ENCODE results near the gene LGALS12.
"Not testable (repeated sequence)": the region's sequence is repeated elsewhere in the genome, so short reads cannot be mapped to it uniquely, and the experiment has no call there.

The LGALS12 gene

DNA sequence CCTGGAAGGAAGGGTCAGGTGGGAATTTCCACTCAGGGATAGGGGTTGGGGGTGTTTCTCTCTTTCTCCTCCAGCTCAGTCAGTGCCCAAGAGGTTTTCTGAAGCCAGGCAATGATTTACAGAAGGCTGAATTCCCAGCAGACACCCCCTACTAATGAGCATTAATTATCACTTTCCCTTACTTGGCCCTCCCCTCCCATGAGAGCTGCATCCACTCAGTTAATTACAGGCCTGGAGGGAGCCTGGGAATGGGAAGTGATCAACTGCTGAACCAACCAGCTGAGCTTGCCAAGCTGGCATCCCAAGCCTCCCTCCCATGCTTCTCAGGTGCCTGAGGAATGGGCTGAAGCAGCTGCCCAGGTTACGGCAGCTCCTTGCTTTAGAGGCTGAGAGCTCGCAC is 992 bp downstream of the LGALS12 start:
- no peak for FAIRE-seq

DNA sequence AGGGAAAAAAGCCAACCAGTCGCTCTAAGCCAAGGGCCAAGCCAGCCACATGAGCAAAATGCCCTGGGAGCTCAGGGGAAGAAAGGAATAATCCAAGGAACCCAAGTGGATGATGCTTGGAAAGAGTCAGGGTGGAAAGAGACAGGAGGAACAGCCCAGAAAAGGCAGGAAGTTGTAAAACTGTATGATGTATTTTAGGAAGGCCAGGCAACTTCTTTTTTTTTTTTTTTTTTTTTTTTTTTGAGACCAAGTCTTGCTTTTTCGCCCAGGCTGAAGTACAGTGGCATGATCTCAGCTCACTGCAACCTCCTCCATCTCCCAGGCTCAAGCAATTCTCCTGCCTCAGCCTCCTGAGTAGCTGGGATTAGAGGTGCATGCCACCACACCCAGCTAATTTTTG is 1.6 kb downstream of the LGALS12 start:
- FAIRE-seq, result no peak

DNA sequence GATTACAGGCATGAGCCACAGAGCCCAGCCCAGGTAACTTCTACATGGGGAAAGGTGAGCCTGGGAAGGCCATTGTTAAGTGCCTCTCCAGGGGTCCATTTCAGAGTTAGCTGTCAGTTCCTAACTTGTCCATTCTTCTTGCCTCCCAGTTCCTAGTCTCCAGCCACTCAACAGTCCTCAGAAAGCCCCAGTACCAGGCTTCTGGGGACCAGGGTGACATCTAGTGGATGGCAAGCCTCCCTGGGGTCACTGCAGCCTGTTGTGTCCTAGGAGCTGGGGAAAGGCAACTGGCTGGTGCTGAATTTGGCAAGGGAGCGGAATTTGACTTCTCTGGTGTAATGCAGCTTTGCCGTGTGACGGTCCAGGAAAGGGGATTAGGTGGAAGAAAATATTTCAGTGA is 2.1 kb downstream of the LGALS12 start:
- no peak for FAIRE-seq

DNA sequence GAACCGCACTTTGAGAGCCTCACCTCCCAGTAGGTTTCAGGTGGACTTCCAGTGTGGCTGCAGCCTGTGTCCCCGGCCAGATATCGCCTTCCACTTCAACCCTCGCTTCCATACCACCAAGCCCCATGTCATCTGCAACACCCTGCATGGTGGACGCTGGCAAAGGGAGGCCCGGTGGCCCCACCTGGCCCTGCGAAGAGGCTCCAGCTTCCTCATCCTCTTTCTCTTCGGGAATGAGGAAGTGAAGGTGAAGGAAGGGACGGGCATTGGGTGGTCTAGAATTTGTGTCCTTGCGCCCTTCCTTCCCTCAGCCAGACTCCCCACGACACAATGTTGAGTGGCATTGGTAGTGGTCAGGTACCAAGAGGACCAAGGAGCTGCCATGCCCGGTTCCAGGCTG is 2.9 kb downstream of the LGALS12 start:
- no peak for FAIRE-seq

DNA sequence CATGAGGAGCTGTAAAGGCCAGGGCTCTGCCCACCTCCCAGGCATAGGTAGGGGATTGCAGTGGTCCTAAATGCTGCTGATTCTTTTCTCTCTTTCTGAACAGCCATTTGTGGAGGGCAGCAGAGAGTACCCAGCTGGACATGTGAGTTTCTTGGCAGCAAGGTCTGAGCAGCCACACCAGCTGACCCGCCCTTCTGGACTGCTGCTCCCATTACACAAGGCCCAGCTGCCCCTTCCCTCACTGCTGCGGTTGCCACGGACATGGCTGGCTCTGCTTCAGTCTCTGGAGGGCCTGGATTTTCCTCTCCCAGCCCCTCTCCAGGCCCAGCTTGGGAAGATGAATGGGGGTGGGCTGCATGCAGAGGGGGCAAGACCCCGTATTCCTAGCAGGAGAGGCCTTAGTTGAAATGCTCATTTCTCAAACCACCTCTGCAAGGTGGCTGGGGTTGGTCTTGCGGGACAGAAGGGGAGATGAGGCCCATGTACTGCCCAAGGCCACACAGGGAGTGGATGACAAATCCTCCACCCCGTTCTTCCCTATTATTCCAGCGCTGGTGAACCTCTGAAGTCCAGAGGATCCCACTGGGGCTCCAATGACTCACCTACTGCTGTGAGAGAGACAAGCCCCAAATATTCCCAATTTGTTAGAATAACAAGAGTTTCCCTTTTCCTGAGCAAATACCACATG is 4.6 kb downstream of the LGALS12 start:
- no peak for FAIRE-seq

DNA sequence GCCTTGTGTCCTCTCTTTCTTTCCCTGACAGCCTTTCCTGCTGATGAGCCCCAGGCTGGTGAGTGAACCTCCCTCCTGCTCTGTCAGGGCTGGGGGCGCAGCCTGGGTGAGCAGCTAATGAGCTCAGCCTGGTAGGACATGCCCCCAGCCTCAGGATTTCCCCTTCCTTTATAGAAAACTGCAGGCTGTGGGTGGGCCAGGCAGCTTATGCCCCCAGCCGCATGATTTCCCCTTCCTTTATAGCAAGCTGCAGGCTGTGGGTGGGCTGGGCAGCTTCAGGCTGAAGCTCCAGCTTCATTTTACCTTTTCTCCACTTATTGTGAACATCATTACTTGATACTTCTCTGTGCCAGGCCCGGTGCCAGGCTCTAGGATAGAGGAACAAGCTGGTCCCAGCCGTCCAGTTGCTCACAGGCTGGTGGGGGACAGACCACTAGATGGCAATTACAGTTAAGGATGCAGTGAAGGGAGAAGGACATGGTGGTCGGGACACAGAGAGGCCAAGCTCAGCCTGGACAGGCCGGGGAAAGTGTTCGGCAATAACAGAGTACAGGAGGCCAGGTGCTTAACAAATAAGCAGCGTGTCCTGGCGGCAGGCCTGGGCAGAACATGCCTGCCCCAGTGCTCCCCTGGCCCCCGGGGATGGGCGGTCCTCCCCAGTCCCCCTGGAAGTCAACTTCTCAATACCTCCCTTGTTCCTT is 5.3 kb downstream of the LGALS12 start:
- FAIRE-seq, result no peak

DNA sequence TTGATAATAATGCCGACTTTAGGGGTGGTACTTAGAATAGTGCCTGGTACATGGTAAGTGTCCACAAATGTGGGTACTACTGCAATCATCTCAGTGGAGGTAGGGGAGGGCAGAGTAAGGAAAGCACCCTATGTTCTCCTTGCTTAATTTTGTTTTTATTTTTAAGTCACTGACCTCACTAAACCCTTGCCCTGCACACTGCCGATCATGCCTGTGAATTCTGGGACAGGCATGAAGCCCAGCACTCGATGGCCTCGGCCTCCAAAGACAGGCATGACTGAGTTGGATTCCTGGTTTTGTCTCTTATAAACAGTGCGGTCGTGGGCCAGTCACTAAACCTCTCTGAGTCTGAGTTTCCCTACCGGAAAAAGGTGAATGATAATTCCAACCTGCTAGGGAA is 6.9 kb downstream of the LGALS12 start:
- FAIRE-seq, result no peak

DNA sequence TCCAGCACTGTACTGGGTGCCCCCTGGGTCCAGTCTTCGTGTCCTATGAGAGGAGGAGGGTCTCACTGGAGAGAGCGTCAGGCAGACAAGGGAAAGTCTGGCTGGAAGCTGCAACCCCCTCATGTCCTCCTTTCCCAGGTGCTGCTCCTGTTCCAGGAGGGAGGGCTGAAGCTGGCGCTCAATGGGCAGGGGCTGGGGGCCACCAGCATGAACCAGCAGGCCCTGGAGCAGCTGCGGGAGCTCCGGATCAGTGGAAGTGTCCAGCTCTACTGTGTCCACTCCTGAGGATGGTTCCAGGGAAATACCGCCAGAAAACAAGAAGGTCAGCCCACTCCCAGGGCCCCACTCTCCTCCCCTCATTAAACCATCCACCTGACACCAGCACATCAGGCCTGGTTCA is 10.2 kb downstream of the LGALS12 start:
- FAIRE-seq, result no peak

DNA sequence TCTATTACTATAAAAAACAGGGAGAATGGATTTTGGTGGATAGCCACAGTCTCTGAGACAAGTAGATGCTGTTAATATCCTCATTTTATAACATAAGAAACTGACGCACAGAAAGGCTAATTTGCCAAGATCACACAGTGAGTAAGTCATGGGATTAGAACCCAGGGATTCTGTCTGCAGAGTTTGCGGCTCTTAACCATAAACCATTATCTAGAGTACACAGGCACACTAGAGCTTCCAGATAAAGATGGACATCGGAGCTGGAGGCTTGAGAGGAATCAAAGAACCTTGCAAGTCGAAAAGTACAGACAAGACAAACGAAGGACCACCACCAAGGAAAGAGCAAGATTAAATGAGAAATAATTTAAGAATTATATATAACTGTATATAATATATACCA is 11.3 kb downstream of the LGALS12 start:
- no peak for FAIRE-seq

DNA sequence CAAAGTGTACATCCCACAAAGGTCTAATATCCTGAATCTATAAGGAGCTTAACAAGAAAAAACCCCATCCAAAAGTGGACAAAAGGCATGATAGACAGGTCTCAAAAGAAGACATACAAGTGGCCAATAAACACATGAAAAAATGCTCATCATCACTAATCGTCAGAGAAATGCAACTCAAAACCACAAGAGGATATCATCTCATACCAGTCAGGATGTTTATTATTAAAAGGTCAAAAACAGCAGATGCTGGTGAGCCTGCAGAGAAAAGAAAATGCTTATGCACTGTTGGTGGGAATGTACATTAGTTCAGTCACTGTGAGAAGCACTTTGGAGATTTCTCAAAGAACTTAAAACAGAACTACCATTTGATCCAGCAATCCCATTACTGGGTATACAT is 12.7 kb downstream of the LGALS12 start:
- no peak for FAIRE-seq

DNA sequence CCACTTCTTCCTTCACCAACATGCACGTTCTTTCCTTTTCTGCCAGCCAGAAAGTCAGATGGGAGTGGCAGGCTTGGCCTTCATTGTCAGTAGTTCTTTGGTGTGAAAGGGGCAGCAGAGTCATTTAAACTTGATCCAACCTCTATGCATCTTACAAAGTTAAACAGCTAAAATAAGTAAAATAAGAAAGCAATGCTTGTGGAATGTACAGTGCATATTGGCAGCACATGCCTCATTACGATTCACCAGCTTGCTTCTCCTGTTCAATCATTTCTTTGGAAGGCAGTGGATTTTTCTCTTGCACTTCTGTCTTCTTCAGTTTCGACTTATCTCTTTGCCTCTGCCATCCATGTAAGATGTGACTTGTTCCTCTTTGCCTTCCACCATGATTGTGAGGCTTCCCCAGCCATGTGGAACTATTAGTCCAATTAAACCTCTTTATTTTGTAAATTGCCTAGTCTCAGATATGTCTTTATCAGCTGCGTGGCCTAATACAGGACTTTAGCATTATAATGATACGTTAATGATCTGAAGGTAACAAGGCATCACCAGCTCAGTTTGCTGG is 14.8 kb downstream of the LGALS12 start:
- FAIRE-seq, result no peak

DNA sequence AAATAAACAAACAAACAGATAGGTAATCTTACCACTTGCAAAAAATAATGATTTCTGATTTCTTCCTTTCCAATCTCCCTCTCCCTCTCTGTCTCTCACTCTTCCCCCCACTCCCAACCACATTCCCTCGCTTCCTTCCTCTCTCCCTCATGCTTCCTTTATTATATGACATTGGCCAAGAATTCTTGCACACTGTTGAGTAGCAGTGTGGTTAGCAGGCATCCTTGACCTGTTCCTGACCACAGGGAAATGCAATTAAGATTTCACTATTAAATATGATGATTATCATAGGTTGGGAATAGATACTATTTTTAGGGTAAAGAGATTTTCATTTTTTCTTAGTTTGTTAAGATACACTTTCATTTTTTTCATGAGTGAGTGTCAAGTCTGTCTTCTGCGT is 16.0 kb downstream of the LGALS12 start:
- FAIRE-seq, result no peak

DNA sequence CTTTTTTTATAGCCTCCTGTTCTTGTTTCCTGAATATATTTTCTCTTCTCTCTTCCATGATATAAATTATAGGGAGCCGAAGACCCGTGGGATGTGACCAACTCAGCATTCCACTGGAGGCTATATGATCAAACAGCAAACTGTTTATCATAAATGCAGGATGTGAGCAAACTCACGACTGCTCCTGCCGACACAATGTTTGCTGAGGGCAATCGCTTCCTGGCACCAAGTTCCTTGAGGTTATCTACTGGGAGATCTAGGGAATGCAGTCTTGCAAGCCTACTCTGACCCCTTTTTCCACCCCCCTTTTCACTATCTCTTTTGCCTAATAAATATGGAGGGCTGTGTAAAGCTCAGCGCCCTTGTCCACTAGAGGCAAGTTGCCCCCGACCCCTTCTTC is 17.3 kb downstream of the LGALS12 start:
- FAIRE-seq, result no peak

DNA sequence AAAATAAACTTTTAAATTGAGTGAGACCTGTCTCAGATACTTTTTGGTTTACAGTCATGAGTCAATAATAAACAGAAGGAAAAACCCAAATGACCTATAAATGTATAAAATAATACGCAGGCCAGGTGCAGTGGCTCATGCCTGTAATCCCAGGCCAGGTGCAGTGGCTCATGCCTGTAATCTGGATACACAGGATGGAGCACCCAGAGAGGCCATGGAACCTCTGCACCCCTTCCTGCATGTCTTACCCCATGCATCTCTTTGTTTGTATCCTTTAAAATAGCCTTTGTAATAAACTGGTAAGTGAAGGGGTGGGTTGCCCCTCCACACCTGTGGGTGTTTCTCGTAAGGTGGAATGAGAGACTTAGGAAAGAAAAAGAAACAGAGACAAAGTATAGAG is 21.8 kb downstream of the LGALS12 start:
- FAIRE-seq, result no peak

DNA sequence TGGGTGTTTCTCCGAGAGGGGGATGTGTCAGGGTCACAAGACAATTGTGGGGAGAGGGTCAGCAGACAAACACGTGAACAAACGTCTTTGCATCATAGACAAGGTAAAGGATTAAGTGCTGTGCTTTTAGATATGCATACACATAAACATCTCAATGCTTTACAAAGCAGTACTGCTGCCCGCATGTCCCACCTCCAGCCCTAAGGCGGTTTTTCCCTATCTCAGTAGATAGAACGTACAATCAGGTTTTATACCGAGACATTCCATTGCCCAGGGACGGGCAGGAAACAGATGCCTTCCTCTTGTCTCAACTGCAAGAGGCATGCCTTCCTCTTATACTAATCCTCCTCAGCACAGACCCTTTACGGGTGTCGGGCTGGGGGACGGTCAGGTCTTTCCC is 22.3 kb downstream of the LGALS12 start:
- FAIRE-seq, result not testable (repeated sequence)

DNA sequence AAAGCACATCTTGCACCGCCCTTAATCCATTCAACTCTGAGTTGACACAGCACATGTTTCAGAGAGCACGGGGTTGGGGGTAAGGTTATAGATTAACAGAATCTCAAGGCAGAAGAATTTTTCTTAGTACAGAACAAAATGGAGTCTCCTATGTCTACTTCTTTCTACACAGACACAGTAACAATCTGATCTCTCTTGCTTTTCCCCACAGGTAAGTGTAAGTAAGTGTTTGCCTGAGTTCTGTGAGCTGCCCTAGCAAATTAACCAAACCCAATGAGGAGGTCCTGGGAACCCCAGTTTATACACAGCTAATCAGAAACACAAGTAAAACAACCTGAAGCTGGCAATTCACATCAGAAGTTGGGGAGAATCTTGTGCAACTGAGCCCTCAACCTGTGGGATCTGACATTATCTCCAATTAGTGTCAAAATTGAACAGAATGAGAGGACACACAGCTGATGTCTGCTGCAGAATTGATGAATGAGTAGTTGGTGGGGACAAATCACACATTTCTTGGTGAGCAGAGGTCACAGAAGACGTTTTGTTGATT is 22.9 kb downstream of the LGALS12 start:
- not testable (repeated sequence) for FAIRE-seq

DNA sequence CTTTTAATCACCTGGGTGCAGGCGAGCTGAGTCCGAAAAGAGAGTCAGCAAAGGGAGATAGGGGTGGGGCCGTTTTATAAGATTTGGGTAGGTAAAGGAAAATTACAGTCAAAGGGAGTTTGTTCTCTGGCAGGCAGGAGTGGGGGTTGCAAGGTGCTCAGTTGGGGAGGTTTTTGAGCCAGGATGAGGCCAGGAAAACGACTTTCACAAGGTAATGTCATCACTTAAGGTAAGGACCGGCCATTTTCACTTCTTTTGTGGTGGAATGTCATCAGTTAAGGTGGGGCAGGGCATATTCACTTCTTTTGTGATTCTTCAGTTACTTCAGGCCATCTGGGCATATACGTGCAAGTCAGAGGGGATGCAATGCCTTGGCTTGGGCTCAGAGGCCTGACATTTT is 23.5 kb downstream of the LGALS12 start:
- FAIRE-seq, result not testable (repeated sequence)

DNA sequence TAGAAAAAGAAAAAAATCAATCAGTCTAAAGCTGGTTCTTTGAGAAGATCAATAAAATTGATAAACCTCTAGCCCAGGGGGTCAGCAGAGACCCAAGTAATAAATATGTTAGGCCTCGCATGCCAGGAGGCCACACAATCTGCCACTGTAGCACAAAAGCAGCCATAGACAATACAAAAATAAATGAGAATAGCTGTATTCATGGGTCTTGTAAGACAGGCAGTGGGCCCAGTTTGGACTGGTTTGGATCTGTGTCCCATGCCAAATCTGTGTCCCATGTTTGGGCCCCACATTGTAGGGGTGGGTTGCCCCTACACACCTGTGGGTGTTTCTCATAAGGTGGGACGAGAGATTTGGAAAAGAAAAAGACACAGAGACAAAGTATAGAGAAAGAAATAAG is 24.1 kb downstream of the LGALS12 start:
- FAIRE-seq, result no peak

DNA sequence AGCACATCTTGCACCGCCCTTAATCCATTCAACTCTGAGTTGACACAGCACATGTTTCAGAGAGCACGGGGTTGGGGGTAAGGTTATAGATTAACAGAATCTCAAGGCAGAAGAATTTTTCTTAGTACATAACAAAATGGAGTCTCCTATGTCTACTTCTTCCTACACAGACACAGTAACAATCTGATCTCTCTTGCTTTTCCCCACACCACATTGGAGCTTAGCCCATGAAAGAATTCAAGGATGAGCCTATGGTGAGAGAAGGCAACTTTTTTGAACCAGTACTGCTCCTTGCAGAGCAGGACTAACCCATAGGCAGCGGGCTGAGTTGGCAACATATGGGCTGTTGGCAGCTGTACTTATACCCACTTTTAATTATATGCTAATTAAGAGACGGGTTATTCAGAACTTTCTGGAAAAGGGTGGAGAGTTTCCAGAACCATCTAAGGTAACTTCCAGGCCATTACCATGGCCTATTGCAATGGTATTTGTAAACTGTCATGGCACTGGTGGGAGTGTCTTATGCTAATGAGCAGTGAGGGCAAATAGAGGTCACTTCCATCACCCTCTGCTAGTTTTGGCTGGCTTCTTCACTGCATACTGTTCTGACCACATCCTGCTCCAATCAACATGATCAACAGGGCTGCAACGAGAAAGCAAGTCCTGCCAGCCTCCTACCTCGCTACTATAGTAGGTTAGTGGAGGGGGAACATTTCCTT is 25.3 kb downstream of the LGALS12 start:
- not testable (repeated sequence) for FAIRE-seq

DNA sequence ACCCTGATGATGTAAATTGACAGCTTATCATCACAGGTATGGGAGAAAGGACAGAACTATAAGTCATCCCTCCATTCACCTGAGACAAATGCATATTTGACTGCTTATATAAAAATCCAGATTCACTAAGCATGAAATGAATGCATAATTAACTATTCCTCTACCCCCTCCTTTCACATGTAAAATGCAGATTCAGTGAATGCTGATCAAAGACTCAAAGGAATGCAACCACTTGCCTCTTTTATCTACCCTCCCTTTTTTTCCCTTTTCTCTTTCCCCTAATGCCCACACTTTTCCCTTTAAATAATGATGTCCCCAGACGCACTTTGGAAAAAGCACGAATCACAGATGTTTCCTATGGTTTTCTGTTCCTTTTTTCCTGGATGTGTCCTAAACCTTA is 26.2 kb downstream of the LGALS12 start:
- no peak for FAIRE-seq

DNA sequence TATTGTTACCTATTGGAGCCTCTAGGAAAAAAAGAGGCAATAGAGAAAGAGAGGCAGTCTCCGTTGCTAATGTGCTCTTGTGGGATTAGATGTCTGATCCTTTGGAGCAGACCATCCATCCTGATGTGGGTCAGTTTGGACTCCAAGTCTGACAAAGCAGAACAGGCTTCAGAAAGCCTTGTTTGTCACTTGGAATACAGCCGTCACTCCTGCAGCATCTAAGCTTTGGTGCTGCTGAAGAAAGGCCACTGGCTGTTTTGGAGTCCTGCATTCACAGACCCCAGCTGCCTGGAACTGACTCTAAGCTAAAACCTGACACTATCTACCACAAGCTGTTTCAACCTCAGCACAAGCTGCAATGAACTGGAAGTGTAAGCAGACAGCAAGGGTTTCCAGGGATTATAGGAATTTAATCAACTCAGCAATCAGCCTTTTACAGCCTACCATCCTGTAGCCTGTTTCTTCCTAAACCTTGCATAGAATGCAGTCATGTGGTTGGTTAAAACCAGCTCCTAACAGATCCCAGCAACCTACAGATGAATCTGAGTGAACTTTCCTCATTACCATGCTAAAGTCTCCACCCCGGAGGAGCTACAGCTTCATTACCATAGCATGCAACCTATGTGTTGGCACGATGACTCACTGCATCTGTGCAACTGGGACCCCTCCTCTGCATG is 27.1 kb downstream of the LGALS12 start:
- no peak for FAIRE-seq

DNA sequence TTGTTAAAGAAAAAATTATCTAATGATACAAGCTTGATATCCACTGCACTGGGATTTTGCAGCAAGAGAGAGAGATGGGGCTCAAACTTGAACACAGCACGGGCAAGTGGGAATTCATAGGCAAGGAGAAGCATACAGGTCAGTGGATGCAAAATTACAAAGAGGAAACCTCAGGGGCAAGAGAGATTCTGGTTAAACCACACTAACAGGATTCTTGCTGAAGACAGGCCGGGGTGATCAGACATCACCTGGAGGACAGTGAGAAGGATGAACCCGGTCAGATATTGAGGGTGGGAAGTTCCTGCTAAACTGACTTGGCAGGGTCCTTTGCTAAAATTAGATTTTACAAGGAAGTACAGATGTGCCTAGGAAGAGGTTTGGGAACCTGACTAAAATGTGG is 28.2 kb downstream of the LGALS12 start:
- FAIRE-seq, result no peak
